Cardiac muscle cell (in vitro differentiated cells and primary cell): ENCODE results near the gene TBC1D2. TPM values are rescaled to one million over a fixed set of nuclear protein-coding genes. Genes with fewer than 3 reads are reported as not detected.

Experiments
- DNase-seq, 2 donors: peaks; one replicate each; pipeline versions ENCODE4 v3.0.0 to v3.0.0-alpha.2; 2010 to 2017; ENCODE audit warnings: low read depth in 1 of 2, low spot score in 1 of 2
- H3K27ac ChIP-seq: fragments of 200-600 bp; sonication (generic); 2 replicates; pipeline ENCODE4 v1.5.1; 2016
- H3K27me3 ChIP-seq: fragments of 200-600 bp; sonication (generic); 2 replicates; pipeline ENCODE4 v1.6.0; 2016; ENCODE audit warnings: control low read depth
- H3K36me3 ChIP-seq: fragments of 200-600 bp; sonication (generic); 2 replicates; pipeline ENCODE4 v1.5.1; 2016; ENCODE audit warnings: control low read depth
- H3K4me1 ChIP-seq: fragments of 200-600 bp; sonication (generic); 2 replicates; pipeline ENCODE4 v1.8.1; 2017; ENCODE audit warnings: low read depth, mild to moderate bottlenecking, mixed run types
- H3K4me3 ChIP-seq: fragments of 200-600 bp; sonication (generic); 2 replicates; pipeline ENCODE4 v1.5.1; 2016; ENCODE audit warnings: mild to moderate bottlenecking
- H3K9me3 ChIP-seq: fragments of 200-600 bp; sonication (generic); 2 replicates; pipeline ENCODE4 v1.5.1; 2017; ENCODE audit warnings: low read depth, mild to moderate bottlenecking, control low read depth
- polyA plus RNA-seq: library from polyadenylated mRNA; unstranded; fragments of >200 nt; fragmentation: Nextera tagmentation; extraction: Ambion mirVana; gene quantifications from 2 replicates; pipeline ENCODE4 v1.2.1, GENCODE V29; 2016
- total RNA-seq: library from RNA; depleted of rRNA; stranded (reverse); fragments of >200 nt; gene quantifications from 2 replicates; pipeline ENCODE4 v1.2.3, GENCODE V29; 2016
- TF ChIP-seq, protein P1 (sequence below): IDR thresholded peaks from 2 replicates; pipeline ENCODE4 v1.5.1; 2012; ENCODE audit warnings: low read depth, mild to moderate bottlenecking, low read length

The TBC1D2 gene
- total and polyA plus RNA-seq, 2 experiments from 2014 or later, result 3.0 to 5.5 TPM

GRCh38 chr9:98219794-98220370 is 35.6 kb downstream of the TBC1D2 start:
- Histone ChIP-seq H3K9me3 (no peaks in the 10 kb centered on the region), H3K36me3 (no peaks in the 10 kb centered on the region), H3K4me3 (no peak overlapping the region), H3K4me1 (no peaks in the 10 kb centered on the region), H3K27ac (no peak overlapping the region), H3K27me3 (no peaks in the 10 kb centered on the region)
- DNase-seq, result no peak
- TF ChIP-seq, protein P1, sequence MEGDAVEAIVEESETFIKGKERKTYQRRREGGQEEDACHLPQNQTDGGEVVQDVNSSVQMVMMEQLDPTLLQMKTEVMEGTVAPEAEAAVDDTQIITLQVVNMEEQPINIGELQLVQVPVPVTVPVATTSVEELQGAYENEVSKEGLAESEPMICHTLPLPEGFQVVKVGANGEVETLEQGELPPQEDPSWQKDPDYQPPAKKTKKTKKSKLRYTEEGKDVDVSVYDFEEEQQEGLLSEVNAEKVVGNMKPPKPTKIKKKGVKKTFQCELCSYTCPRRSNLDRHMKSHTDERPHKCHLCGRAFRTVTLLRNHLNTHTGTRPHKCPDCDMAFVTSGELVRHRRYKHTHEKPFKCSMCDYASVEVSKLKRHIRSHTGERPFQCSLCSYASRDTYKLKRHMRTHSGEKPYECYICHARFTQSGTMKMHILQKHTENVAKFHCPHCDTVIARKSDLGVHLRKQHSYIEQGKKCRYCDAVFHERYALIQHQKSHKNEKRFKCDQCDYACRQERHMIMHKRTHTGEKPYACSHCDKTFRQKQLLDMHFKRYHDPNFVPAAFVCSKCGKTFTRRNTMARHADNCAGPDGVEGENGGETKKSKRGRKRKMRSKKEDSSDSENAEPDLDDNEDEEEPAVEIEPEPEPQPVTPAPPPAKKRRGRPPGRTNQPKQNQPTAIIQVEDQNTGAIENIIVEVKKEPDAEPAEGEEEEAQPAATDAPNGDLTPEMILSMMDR, result no peak

DNA sequence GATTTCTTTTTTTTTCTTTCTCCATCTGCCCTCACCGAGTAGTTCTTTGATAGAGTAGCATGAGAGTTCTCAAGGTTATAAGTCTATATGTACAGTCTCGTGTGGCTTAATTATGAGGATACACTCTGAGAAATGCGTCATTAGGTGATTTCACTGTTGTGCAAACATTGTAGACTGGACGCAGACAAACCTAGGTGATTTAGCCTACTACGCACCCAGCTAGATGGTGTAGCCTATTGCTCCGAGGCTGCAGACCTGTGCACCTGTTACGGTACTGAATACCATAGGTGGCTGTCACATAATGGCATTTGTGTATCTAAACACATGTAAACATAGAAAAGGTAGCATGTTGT is 36.1 kb downstream of the TBC1D2 start:
- no peak overlapping the region for H3K4me3 ChIP-seq
- H3K27ac ChIP-seq, result no peak overlapping the region
- TF ChIP-seq, protein P1, result no peak
- no peaks in the 10 kb centered on the region for H3K27me3 ChIP-seq
- no peaks in the 10 kb centered on the region for H3K36me3 ChIP-seq
- H3K4me1 ChIP-seq, result no peaks in the 10 kb centered on the region
- no peaks in the 10 kb centered on the region for H3K9me3 ChIP-seq
- DNase-seq, result no peak

DNA sequence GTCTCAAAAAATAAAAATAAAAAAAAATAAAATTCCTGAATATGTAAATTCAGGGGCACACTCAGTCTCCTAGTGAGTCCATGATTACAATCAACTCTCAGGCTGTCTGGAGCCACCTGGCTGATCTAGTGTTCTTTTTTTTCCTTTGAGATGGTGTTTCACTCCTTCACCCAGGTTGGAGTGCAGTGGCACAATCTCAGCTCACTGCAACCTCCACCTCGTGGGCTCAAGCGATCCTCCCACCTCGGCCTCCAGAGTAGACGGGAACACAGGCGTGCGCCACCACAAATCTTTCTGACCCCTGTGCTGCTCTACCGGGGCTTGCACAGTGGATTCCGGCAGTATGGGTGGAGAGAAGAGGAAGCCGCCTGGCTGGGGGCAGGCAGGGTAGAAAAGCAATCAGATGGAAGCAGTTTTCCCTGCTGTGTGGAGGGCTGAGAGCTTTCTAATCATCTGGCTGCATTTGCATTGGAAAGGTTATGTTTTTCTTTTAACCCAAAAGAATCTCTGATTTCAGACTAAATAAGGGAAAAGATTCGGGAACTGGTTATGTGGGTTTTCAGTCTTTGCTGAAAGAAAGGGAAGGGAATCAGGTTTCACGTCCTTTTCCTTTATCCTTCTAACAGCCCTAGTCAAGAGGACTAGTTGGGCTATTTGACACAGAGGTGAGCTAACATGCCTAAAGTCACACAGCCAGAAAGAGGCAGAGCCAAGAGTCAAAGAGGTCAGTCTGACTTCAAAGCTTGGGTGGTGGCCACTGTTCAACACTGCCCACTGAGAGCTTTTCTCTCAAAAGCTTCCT is 36.7 kb downstream of the TBC1D2 start:
- Histone ChIP-seq H3K27me3 (no peaks in the 10 kb centered on the region), H3K36me3 (no peaks in the 10 kb centered on the region), H3K27ac (no peak overlapping the region), H3K9me3 (no peaks in the 10 kb centered on the region), H3K4me3 (no peak overlapping the region), H3K4me1 (no peaks in the 10 kb centered on the region)
- TF ChIP-seq, protein P1, result no peak
- no peak for DNase-seq

DNA sequence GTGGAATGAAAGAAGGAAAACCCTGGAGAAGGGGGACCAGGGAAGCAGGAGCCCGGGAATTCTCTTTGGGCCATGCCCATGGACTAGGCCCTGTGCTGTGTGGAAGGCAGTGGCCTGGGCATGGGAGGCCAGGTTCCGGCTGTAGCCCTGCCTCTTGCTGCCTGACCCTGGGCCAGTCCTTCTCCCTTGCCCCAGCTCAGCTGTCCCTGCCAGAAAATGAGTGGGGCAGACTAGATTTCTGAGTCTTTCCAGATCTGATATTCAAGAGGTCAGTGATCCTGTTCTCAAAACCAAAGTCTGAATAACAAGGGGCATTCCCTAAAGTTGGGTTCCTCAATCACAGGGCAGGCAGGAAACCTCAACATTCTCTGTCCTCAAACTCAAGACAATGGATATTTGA is 38.2 kb downstream of the TBC1D2 start:
- H3K4me3 ChIP-seq, result no peak overlapping the region
- H3K27me3 ChIP-seq, result no peaks in the 10 kb centered on the region
- H3K36me3 ChIP-seq, result no peaks in the 10 kb centered on the region
- H3K4me1 ChIP-seq, result no peaks in the 10 kb centered on the region
- TF ChIP-seq, protein P1, result no peak
- no peaks in the 10 kb centered on the region for H3K9me3 ChIP-seq
- H3K27ac ChIP-seq, result no peak overlapping the region
- no peak for DNase-seq

GRCh38 chr9:98216391-98216790 is 39.1 kb downstream of the TBC1D2 start:
- TF ChIP-seq, protein P1, result no peak
- Histone ChIP-seq H3K27ac (no peak overlapping the region), H3K9me3 (no peaks in the 10 kb centered on the region), H3K4me3 (no peak overlapping the region), H3K27me3 (no peaks in the 10 kb centered on the region), H3K4me1 (no peaks in the 10 kb centered on the region), H3K36me3 (no peaks in the 10 kb centered on the region)
- DNase-seq, result no peak
